D341Med (cell line): ENCODE results near the gene COL15A1.

Experiments used
- DNase-seq: peaks from one replicate; pipeline ENCODE4 v3.0.0; 2012; ENCODE audit warnings: low spot score

COL15A1 gene

GRCh38 chr9:98949565-98949964 is 5.9 kb downstream of the COL15A1 start:
- no peak for DNase-seq

- no peak for DNase-seq
Observed at GRCh38 chr9:98950262-98950661, 6.6 kb downstream of the COL15A1 start.

GRCh38 chr9:98951967-98952366 is 8.3 kb downstream of the COL15A1 start:
- no peak for DNase-seq

- no peak for DNase-seq
Observed at GRCh38 chr9:98953581-98954243, 10.0 kb downstream of the COL15A1 start.

GRCh38 chr9:98954244-98954610 is 10.5 kb downstream of the COL15A1 start:
- DNase-seq, result no peak

GRCh38 chr9:98955259-98955658 is 11.6 kb downstream of the COL15A1 start:
- DNase-seq, result no peak

- no peak for DNase-seq
Observed at GRCh38 chr9:98957826-98958225, 14.1 kb downstream of the COL15A1 start.

GRCh38 chr9:98958271-98958984 is 14.7 kb downstream of the COL15A1 start:
- DNase-seq, result no peak

- DNase-seq, result no peak
Observed at GRCh38 chr9:98960409-98960808, 16.7 kb downstream of the COL15A1 start.

- DNase-seq, result no peak
Observed at GRCh38 chr9:98961513-98962180, 17.9 kb downstream of the COL15A1 start.

GRCh38 chr9:98962181-98962560 is 18.5 kb downstream of the COL15A1 start:
- DNase-seq, result no peak

- no peak for DNase-seq
Observed at GRCh38 chr9:98962861-98963260, 19.2 kb downstream of the COL15A1 start.

GRCh38 chr9:98964201-98964600 is 20.5 kb downstream of the COL15A1 start:
- DNase-seq, result no peak

GRCh38 chr9:98964911-98965336 is 21.2 kb downstream of the COL15A1 start:
- no peak for DNase-seq

- DNase-seq, result no peak
Observed at GRCh38 chr9:98966676-98967075, 23.0 kb downstream of the COL15A1 start.

- DNase-seq, result no peak
Observed at GRCh38 chr9:98967257-98967656, 23.6 kb downstream of the COL15A1 start.

- DNase-seq, result no peak
Observed at GRCh38 chr9:98967680-98968079, 24.0 kb downstream of the COL15A1 start.

GRCh38 chr9:98968601-98969337 is 25.1 kb downstream of the COL15A1 start:
- DNase-seq, result no peak

- DNase-seq, result no peak
Observed at GRCh38 chr9:98970532-98971041, 26.9 kb downstream of the COL15A1 start.

GRCh38 chr9:98971168-98971914 is 27.6 kb downstream of the COL15A1 start:
- DNase-seq, result no peak

- no peak for DNase-seq
Observed at GRCh38 chr9:98971915-98972223, 28.2 kb downstream of the COL15A1 start.

GRCh38 chr9:98972716-98973115 is 29.0 kb downstream of the COL15A1 start:
- DNase-seq, result no peak
